Measurements from ENCODE around the gene IFT81. TPM values are rescaled to one million over a fixed set of nuclear protein-coding genes. Genes with fewer than 3 reads are reported as not detected.
A peak's percentile ranks its signal among the peaks of the same experiment; 100 is the strongest.

Gene IFT81
- total and polyA plus RNA-seq, 2 of the 13 experiments (the other 11 are each of a cell fraction or from before 2014, with no cell fraction given), result 4.2 to 13.0 TPM

- TF ChIP-seq ELF1 (CRISPR knock-in tag; IDR thresholded peaks at IDR 0.05) (0 out of 2 replicates have a peak, but pooled peaks have one; percentile 14), ZNF766 (CRISPR knock-in tag; IDR thresholded peaks at IDR 0.05; ENCODE audit: borderline replicate concordance) (no peak), DDIT3 (CRISPR knock-in tag; IDR thresholded peaks at IDR 0.05) (no peak), KLF12 (CRISPR knock-in tag; IDR thresholded peaks at IDR 0.05; ENCODE audit: borderline replicate concordance) (no peak), ZNF597 (CRISPR knock-in tag; IDR thresholded peaks at IDR 0.05) (no peak), KDM5A (IDR thresholded peaks at IDR 0.05; ENCODE audit: borderline replicate concordance, low read length) (no peak), THAP8 (CRISPR knock-in tag; IDR thresholded peaks at IDR 0.05; ENCODE audit: borderline replicate concordance) (no peak), CSRNP1 (CRISPR knock-in tag; IDR thresholded peaks at IDR 0.05) (no peak), GTF2F1 (IDR thresholded peaks at IDR 0.05; ENCODE audit: low read length) (no peak), SMAD1 (CRISPR knock-in tag; IDR thresholded peaks at IDR 0.05; ENCODE audit: borderline replicate concordance, low read depth) (no peak), ZNF773 (CRISPR knock-in tag; IDR thresholded peaks at IDR 0.05; ENCODE audit: borderline replicate concordance) (no peak), TRAFD1 (CRISPR knock-in tag; IDR thresholded peaks at IDR 0.05; ENCODE audit: borderline replicate concordance) (no peak), TP53 (CRISPR knock-in tag; conservative IDR thresholded peaks at IDR 0.05) (no peak), MXD4 (CRISPR knock-in tag; IDR thresholded peaks at IDR 0.05) (no peak), ZNF761 (CRISPR knock-in tag; conservative IDR thresholded peaks at IDR 0.05) (no peak; the same call in 1 of the 2 replicates), ZNF264 (CRISPR knock-in tag; IDR thresholded peaks at IDR 0.05) (no peak), ELK4 (CRISPR knock-in tag; IDR thresholded peaks at IDR 0.05; ENCODE audit: borderline replicate concordance) (no peak), JDP2 (CRISPR knock-in tag; IDR thresholded peaks at IDR 0.05; ENCODE audit: borderline replicate concordance) (no peak), ZNF644 (CRISPR knock-in tag; IDR thresholded peaks at IDR 0.05; ENCODE audit: low read depth) (0 out of 2 replicates have a peak, but pooled peaks have one; percentile 10), ZSCAN21 (CRISPR knock-in tag; IDR thresholded peaks at IDR 0.05; ENCODE audit: borderline replicate concordance) (no peak; the same call in 1 of the 2 replicates), ZBTB25 (CRISPR knock-in tag; IDR thresholded peaks at IDR 0.05) (no peak)
These were observed 12.5 kb upstream of the IFT81 start (continued) for GRCh38 chr12:110111476-110112334.

All from HepG2 (cell line).